Transverse colon (tissue), 4 donors: ENCODE results near the gene CTBP2. TPM values are rescaled to one million over a fixed set of nuclear protein-coding genes. Genes with fewer than 3 reads are reported as not detected.

Experiments
- DNase-seq: peaks from one replicate; pipeline ENCODE4 v3.0.0-alpha.2; 2019
- H3K27ac ChIP-seq, 4 donors: fragments of 200-600 bp; sonication (generic); 2 replicates each; pipeline ENCODE4 v1.5.1; 2016 to 2018; ENCODE audit warnings: inconsistent platforms in 4 of 4
- H3K27me3 ChIP-seq: fragments of 200-600 bp; sonication (generic); 2 replicates; pipeline ENCODE4 v1.5.1; 2017; ENCODE audit warnings: inconsistent platforms
- H3K36me3 ChIP-seq, 4 donors: fragments of 200-600 bp; sonication (generic); 2 replicates each; pipeline ENCODE4 v1.5.1; 2017 to 2019; ENCODE audit warnings: inconsistent platforms in 4 of 4
- H3K4me1 ChIP-seq, 4 donors: fragments of 200-600 bp; sonication (generic); 2 replicates each; pipeline ENCODE4 v1.5.1; 2017 to 2020; ENCODE audit warnings: inconsistent platforms in 4 of 4
- H3K4me3 ChIP-seq, 4 donors: fragments of 200-600 bp; sonication (generic); 1 replicate in 1 of 4; 2 replicates in 3 of 4; pipeline versions ENCODE4 v1.5.1 to v1.6.1; 2017 to 2019; ENCODE audit warnings: inconsistent platforms in 4 of 4
- H3K9me3 ChIP-seq, 2 donors: fragments of 200-600 bp; sonication (generic); 2 replicates each; pipeline ENCODE4 v1.5.1; 2017 to 2019; ENCODE audit warnings: inconsistent platforms in 2 of 2
- CTCF ChIP-seq, 5 experiments: fragments of 200-600 bp in 3 of 5; fragments of 450-650 bp in 2 of 5; sonication (generic) in 3 of 5; IDR thresholded peaks; 1 replicate in 2 of 5; 2 replicates in 3 of 5; pipeline ENCODE4 v1.5.1; 2016 to 2017; ENCODE audit warnings: antibody characterized with exemption in 5 of 5, inconsistent platforms in 3 of 5, mild to moderate bottlenecking in 2 of 5, moderate library complexity in 1 of 5
- EP300 ChIP-seq: sonication (generic); formaldehyde crosslinking; IDR thresholded peaks from one replicate; pipeline ENCODE4 v1.6.1; 2017; ENCODE audit warnings: antibody characterized with exemption, low read depth
- POLR2A ChIP-seq: fragments of 450-650 bp; IDR thresholded peaks from one replicate; pipeline ENCODE4 v1.6.1; 2016; ENCODE audit warnings: antibody characterized with exemption, mild to moderate bottlenecking, moderate library complexity
- POLR2AphosphoS5 ChIP-seq, 3 donors: sonication (generic); formaldehyde crosslinking; IDR thresholded peaks; one replicate each; pipeline ENCODE4 v1.6.1; 2016; ENCODE audit warnings: antibody characterized with exemption in 3 of 3
- WGBS, 2 donors: methylation state at CpG; one replicate each; pipeline ENCODE4 v1.1.5; 2018; ENCODE audit warnings: low coverage in 1 of 2; 5-methylcytosine and 5-hydroxymethylcytosine counted together
- in situ Hi-C, 4 donors: fragments of 200-750 bp; cut with MboI; loops; one replicate each; pipeline versions ENCODE4 v1.15.0 to v1.15.1; 2017; ENCODE audit warnings: low sequenced_read_pairs in 3 of 4, low pct_ligation_motif_present in 1 of 4, low pct_unique_long_range_greater_than_20kb in 1 of 4
- intact Hi-C: fragments of 100-400 bp; cut with DNase I; formaldehyde crosslinking; loops from one replicate; pipeline ENCODE4 v1.15.1; 2023; ENCODE audit warnings: low total_unique reads
- total RNA-seq, 4 donors: library from RNA; depleted of rRNA; stranded (reverse); fragments of >200 nt; gene quantifications; one replicate each; pipeline ENCODE4 v1.1.0, GENCODE V29; 2016

The CTBP2 gene
- total RNA-seq, 4 donors from 2014 or later: 71.9 to 247 (median 98.4) TPM

DNA sequence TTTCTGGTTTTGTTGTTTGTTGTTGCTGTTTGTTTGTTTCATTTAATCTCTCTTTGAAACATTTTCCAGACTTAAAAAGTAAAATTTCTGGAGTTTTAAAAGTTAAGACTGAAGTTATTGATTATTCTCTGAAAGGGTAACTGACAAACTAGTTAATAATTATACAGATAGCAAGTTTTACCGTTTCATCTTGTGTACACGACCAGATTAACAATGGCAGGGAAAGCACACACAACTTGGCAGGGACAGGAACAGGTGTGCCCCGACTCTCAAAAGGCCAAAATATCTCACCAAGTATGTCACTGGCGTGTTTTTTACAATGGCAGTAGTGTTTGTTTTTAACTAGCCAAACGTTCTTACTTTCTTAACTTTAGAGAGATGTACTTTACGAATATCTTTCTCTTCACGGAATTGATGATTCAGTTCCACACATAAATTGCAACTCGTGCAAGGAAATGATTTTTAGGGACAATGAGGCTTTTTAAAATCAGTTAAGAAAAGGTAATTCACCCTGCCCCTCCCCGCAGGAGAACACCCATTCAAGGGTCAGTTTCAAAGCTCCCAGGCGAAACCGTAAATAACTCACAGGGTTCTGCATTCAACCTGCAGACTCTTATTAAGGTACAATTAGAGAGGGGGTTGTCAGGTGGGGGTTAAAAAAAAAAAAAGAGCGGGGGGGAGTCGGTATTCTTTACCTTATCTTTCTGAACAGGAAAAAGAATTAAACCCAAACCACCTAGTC, 3.5 kb downstream of the CTBP2 start:
- peaks cover 27 to 69% (median 58%) of the 10 kb centered on the region in 4 donors for H3K4me1 ChIP-seq
- no peaks in the 10 kb centered on the region for H3K9me3 ChIP-seq
- WGBS, 2 donors: 29 to 33% methylated on average over 13 of the region's 13 CpGs
- no peak for DNase-seq
- intact Hi-C loops (no loop called here), in situ Hi-C loops (loop anchor here in 1 of 4 donors (25.0 kb wide), 1 partner anchor 95 kb away; no protein-coding TSS in a partner anchor)
- peak overlapping the region; percentile 98 to 99 (median 99) for H3K27ac ChIP-seq
- H3K27me3 ChIP-seq: no peaks in the 10 kb centered on the region
- no peaks in the 10 kb centered on the region for H3K36me3 ChIP-seq
- H3K4me3 ChIP-seq: peak overlapping the region in 3 of 4 donors; percentile 93 to 97 (median 95)
- TF ChIP-seq CTCF (IDR thresholded peaks at IDR 0.05) (no peak), EP300 (no peak), POLR2AphosphoS5 (IDR thresholded peaks at IDR 0.05) (peak; percentile 13 to 39 (median 26)), POLR2A (no peak)

DNA sequence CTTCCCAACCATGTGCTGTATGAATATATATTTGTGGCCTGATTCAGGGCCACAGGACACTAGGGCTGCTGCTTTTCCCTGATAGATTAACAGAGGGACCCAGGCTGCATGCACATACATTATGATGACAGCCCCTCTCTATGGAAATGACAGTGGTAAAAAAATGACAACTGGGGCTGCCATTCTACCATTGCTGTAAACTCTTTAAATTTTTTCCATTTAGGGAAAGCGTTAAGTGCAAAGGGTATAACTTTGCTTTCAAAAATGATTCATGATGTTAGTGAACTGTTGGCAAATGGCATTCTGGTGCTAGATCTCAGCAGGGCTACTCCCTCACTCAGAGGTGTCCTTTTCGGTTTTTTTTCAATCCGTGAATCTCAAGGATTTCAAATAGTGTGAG, 4.2 kb downstream of the CTBP2 start:
- Histone ChIP-seq H3K4me1 (peaks cover 32 to 72% (median 60%) of the 10 kb centered on the region in 4 donors), H3K4me3 (peak overlapping the region in 2 of 4 donors; percentile 93 to 95), H3K9me3 (no peaks in the 10 kb centered on the region), H3K27me3 (no peaks in the 10 kb centered on the region), H3K36me3 (no peaks in the 10 kb centered on the region), H3K27ac (peak overlapping the region; percentile 98 to 99 (median 99))
- 26 to 33% methylated on average over 3 of the region's 3 CpGs for WGBS, 2 donors
- TF ChIP-seq POLR2A: no peak
- no peak for TF ChIP-seq POLR2AphosphoS5 (IDR thresholded peaks at IDR 0.05)
- no peak for TF ChIP-seq CTCF (IDR thresholded peaks at IDR 0.05)
- no peak for TF ChIP-seq EP300
- in situ Hi-C loops (loop anchor here in 1 of 4 donors (25.0 kb wide), 1 partner anchor 94 kb away; no protein-coding TSS in a partner anchor), intact Hi-C loops (no loop called here)
- no peak for DNase-seq

GRCh38 chr10:125155101-125155500, 5.3 kb downstream of the CTBP2 start:
- peaks cover 34 to 82% (median 67%) of the 10 kb centered on the region in 4 donors for H3K4me1 ChIP-seq
- H3K4me3 ChIP-seq: peak overlapping the region in 2 of 4 donors; percentile 10 to 19
- no peaks in the 10 kb centered on the region for H3K27me3 ChIP-seq
- H3K27ac ChIP-seq: peak overlapping the region; percentile 98 to 99 (median 99)
- DNase-seq: no peak
- intact Hi-C loops: no loop called here
- H3K9me3 ChIP-seq: no peaks in the 10 kb centered on the region
- no peaks in the 10 kb centered on the region for H3K36me3 ChIP-seq
- 26 to 31% methylated on average over 7 to 8 of the region's 8 CpGs for WGBS, 2 donors
- no peak for TF ChIP-seq EP300
- no peak for TF ChIP-seq CTCF (IDR thresholded peaks at IDR 0.05)
- no peak for TF ChIP-seq POLR2A
- no peak for TF ChIP-seq POLR2AphosphoS5 (IDR thresholded peaks at IDR 0.05)
- in situ Hi-C loops: loop anchor here in 1 of 4 donors (25.0 kb wide), 1 partner anchor 93 kb away; no protein-coding TSS in a partner anchor

GRCh38 chr10:125154529-125154928, 5.8 kb downstream of the CTBP2 start:
- peak overlapping the region; percentile 98 to 99 (median 99) for H3K27ac ChIP-seq
- TF ChIP-seq EP300 (no peak), POLR2A (no peak), POLR2AphosphoS5 (IDR thresholded peaks at IDR 0.05) (peak in 1 of 3 donors; percentile 7), CTCF (IDR thresholded peaks at IDR 0.05) (no peak)
- in situ Hi-C loops: loop anchor here in 1 of 4 donors (25.0 kb wide), 1 partner anchor 92 kb away; no protein-coding TSS in a partner anchor
- intact Hi-C loops: no loop called here
- WGBS, 2 donors: 10 to 16% methylated on average over 4 to 6 of the region's 6 CpGs
- H3K4me1 ChIP-seq: peaks cover 34 to 88% (median 73%) of the 10 kb centered on the region in 4 donors
- no peak for DNase-seq
- no peaks in the 10 kb centered on the region for H3K9me3 ChIP-seq
- no peaks in the 10 kb centered on the region for H3K36me3 ChIP-seq
- H3K4me3 ChIP-seq: peak overlapping the region in 2 of 4 donors; percentile 10 to 19
- H3K27me3 ChIP-seq: no peaks in the 10 kb centered on the region
